Fibroblast of mammary gland (primary cell): Measurements from ENCODE around the gene ORM1.

Experiments
- DNase-seq: peaks from one replicate; pipeline ENCODE4 v3.0.0-alpha.2; 2010; ENCODE audit warnings: low read depth
- H3K4me3 ChIP-seq: 2 replicates; pipeline ENCODE4 v1.5.1; 2011; ENCODE audit warnings: low read depth, mild to moderate bottlenecking, low read length, moderate library complexity; ENCODE audit not compliant: control insufficient read depth
- TF ChIP-seq, protein P1 (sequence below): conservative IDR thresholded peaks from 2 replicates; pipeline ENCODE4 v1.5.1; 2011; ENCODE audit warnings: low read depth, low read length, inconsistent platforms; ENCODE audit not compliant: control insufficient read depth, insufficient read depth

ORM1 gene

DNA sequence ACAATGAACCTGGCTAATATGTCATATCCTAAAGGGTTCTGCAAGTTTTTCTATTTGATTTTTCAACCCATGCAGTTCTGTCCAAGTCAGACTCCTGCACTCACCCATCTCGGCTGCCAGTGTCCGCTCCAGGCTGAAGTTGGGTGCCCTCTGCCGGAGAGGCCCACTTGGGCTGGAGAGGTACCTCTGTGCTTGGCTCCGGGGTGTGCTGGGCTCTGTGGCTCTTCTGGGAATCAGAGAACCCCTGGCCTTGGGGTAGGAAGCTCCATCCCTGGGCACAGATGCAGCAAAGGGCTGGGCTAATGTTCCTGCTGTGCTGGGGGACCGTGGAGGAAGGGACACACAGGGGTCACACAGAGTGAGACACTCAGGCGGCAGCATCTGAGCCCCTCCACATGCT is 32.9 kb downstream of the ORM1 start:
- TF ChIP-seq, protein P1, sequence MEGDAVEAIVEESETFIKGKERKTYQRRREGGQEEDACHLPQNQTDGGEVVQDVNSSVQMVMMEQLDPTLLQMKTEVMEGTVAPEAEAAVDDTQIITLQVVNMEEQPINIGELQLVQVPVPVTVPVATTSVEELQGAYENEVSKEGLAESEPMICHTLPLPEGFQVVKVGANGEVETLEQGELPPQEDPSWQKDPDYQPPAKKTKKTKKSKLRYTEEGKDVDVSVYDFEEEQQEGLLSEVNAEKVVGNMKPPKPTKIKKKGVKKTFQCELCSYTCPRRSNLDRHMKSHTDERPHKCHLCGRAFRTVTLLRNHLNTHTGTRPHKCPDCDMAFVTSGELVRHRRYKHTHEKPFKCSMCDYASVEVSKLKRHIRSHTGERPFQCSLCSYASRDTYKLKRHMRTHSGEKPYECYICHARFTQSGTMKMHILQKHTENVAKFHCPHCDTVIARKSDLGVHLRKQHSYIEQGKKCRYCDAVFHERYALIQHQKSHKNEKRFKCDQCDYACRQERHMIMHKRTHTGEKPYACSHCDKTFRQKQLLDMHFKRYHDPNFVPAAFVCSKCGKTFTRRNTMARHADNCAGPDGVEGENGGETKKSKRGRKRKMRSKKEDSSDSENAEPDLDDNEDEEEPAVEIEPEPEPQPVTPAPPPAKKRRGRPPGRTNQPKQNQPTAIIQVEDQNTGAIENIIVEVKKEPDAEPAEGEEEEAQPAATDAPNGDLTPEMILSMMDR: no peak
- no peak overlapping the region for H3K4me3 ChIP-seq
- no peak for DNase-seq

DNA sequence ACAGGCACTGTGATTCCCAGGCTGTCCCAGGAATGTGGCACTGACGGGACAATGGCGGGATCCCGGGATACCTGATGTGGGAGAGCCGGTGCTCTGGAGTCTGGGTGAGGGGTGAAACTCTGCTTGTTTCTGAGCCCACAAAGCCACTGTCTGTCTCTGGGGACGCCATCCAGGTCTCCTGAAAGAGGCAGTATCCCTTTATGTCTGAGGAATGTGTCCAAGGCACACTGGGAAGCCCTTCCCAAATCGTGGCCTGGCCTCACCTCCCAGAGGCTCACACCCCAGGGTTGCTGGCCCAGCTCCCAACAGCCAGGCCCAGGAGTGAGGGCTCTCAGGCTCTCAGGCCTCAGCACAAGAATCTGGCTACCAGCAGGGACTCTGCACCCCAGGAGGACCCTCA is 33.9 kb downstream of the ORM1 start:
- H3K4me3 ChIP-seq: no peak overlapping the region
- DNase-seq: no peak
- TF ChIP-seq, protein P1: no peak

DNA sequence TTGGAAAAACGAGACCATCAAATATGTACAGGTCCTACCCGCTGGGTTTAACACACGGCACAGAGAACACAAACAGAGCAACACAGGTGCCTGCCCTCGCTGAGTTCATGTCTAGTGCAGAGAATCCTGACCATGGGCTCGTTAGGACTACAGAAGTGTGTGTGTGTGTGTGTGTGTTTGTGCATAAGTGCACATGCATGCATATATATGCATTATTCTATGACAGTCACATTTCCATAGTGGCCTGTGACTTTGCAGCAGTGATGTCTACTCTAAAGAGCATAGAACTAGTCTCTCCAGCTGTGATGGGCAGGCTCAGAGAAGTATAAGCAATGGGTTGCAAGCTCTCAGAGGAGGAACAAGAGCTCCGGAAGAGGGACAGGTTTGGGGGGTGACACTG is 34.5 kb downstream of the ORM1 start:
- DNase-seq: no peak
- H3K4me3 ChIP-seq: no peak overlapping the region
- TF ChIP-seq, protein P1: no peak

DNA sequence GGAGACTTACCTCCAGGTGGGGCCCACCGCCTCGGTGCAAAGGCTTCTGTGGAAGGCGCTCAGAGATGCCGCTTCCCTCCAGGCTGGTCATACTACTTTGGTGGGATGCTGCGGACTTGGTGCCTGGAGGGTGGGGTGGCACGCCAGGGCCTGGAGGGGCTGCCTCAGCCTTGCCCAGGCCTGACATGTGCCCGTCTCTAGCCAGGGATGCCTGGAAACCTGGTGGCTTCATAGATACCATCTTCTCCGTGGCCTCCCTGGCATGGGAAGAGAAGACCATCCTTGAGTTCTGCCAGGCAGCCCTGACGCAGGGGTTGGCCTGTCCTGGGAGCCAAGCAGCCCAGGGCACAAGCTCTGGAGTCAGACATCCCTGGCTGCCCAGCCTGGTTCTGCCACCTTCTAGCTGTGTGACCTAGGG is 35.0 kb downstream of the ORM1 start:
- no peak overlapping the region for H3K4me3 ChIP-seq
- TF ChIP-seq, protein P1: no peak
- DNase-seq: no peak

DNA sequence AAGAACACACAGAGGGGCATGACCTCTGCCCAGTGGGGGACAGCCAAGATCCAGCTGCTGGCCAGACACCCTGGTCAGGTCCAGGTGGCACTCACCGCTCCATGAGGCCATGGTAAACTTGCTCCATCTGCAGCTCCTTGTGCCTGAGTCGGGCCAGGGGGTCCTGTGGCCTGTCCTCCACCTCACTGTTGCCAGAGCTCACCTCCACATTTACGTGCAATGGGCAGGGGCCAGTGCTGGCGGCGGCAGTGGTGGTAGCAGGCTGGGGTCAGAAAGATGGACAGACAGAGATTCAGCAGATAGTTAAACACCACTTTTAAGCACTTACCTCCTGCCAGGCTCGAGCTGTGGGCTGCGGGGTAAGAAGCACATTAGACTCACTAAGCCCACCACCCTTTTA is 36.9 kb downstream of the ORM1 start:
- no peak for DNase-seq
- TF ChIP-seq, protein P1: no peak
- no peak overlapping the region for H3K4me3 ChIP-seq

DNA sequence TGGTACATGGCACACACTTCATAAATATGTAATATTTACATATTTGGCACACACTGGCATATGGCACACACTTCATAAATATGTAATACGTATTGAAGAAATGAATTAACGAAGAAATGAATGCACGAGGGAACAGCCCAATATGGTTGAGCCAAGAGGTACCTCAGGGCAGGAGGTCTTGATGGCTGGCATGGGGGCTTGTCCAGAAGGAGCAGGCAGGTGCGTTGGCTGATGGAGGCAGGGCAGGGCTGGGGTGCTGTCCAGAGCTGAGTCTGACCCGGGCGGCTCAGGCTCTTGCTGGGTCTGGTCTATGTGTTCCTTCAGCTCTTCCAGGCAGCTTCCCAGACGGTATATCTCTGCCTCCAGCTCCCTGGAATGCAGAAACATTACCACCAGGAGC is 38.6 kb downstream of the ORM1 start:
- TF ChIP-seq, protein P1: no peak
- DNase-seq: no peak

DNA sequence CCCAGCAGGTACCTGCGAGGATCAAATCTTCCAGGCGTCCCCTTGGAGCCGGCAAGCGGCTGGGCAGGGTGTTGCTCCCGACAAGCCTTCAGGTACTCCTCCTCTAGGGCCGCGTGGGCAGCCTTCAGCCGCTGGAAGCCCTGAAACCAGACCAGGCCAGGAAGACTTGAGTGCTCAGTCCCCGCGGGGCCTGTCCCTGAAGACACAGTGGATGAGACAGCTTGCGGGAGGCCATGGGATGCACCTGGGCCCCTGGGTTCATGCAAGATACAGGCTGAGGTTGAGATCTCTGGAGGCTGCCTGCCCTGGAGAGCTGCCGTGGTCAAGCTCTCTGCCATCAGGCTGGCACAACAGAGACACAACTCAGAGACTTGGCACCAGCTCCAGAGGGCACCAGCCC is 39.5 kb downstream of the ORM1 start:
- DNase-seq: no peak
- no peak overlapping the region for H3K4me3 ChIP-seq
- TF ChIP-seq, protein P1: no peak

More for the DNA sequence above, 38.6 kb downstream of the ORM1 start:
- no peak overlapping the region for H3K4me3 ChIP-seq
